Measurements from ENCODE around the gene HMCN2.

GRCh38 chr9:130393681-130394071 is 128.1 kb downstream of the HMCN2 start:
- TF ChIP-seq POLR2AphosphoS5 (IDR thresholded peaks at IDR 0.05; ENCODE audit: borderline replicate concordance, low read depth, low read length) = no peak
- TF ChIP-seq EZH2 (IDR thresholded peaks at IDR 0.05) = no peak
- no peak for TF ChIP-seq FOXP2 (optimal IDR thresholded peaks at IDR 0.05; ENCODE audit: control extremely low read depth, extremely low read length, insufficient read depth)
